Activated naive CD4-positive, alpha-beta T cell treated with Interleukin-2 at 50 U/mL for 16 hours (primary cell): Measurements from ENCODE around the gene MAGIX.
A peak's percentile ranks its signal among the peaks of the same experiment; 100 is the strongest.
"Not testable (repeated sequence)": the region's sequence is repeated elsewhere in the genome, so short reads cannot be mapped to it uniquely, and the experiment has no call there.

Experiments
- DNase-seq: peaks from one replicate; pipeline ENCODE4 v3.0.0-alpha.2; 2020

The MAGIX gene

GRCh38 chrX:49162620-49163019 is at the start of gene MAGIX:
Gene MAGIX (plus strand): TSS chrX:49162758. CDS start chrX:49162890, 132 bp downstream.
- no peak for DNase-seq

- no peak for DNase-seq
Measured at GRCh38 chrX:49116076-49116475, 46.5 kb upstream of the MAGIX start.

GRCh38 chrX:49116716-49117115 is 45.8 kb upstream of the MAGIX start:
- DNase-seq, result no peak

- DNase-seq, result no peak
Measured at GRCh38 chrX:49117581-49117980, 45.0 kb upstream of the MAGIX start.

- no peak for DNase-seq
Measured at GRCh38 chrX:49120091-49120490, 42.5 kb upstream of the MAGIX start.

- DNase-seq, result no peak
Measured at GRCh38 chrX:49122499-49122898, 40.1 kb upstream of the MAGIX start.

- not testable (repeated sequence) for DNase-seq
Measured at GRCh38 chrX:49127742-49128258, 34.8 kb upstream of the MAGIX start.

GRCh38 chrX:49129427-49129826 is 33.1 kb upstream of the MAGIX start:
- DNase-seq, result no peak

GRCh38 chrX:49132275-49132674 is 30.3 kb upstream of the MAGIX start:
- not testable (repeated sequence) for DNase-seq

GRCh38 chrX:49133759-49134158 is 28.8 kb upstream of the MAGIX start:
- no peak for DNase-seq

- DNase-seq, result no peak
Measured at GRCh38 chrX:49137492-49137891, 25.1 kb upstream of the MAGIX start.

GRCh38 chrX:49139713-49140112 is 22.8 kb upstream of the MAGIX start:
- no peak for DNase-seq

GRCh38 chrX:49142264-49142663 is 20.3 kb upstream of the MAGIX start:
- DNase-seq, result not testable (repeated sequence)

GRCh38 chrX:49143154-49143553 is 19.4 kb upstream of the MAGIX start:
- DNase-seq, result not testable (repeated sequence)

GRCh38 chrX:49147282-49147681 is 15.3 kb upstream of the MAGIX start:
- DNase-seq, result no peak

GRCh38 chrX:49147936-49148335 is 14.6 kb upstream of the MAGIX start:
- DNase-seq, result no peak

GRCh38 chrX:49148390-49149100 is 14.0 kb upstream of the MAGIX start:
- DNase-seq, result not testable (repeated sequence)

GRCh38 chrX:49149291-49149690 is 13.3 kb upstream of the MAGIX start:
- DNase-seq, result not testable (repeated sequence)

- no peak for DNase-seq
Measured at GRCh38 chrX:49153467-49153866, 9.1 kb upstream of the MAGIX start.

GRCh38 chrX:49155243-49155899 is 7.2 kb upstream of the MAGIX start:
- peak; percentile 27 for DNase-seq

- DNase-seq, result peak; percentile 85
Measured at GRCh38 chrX:49155900-49156837, 6.4 kb upstream of the MAGIX start.

- DNase-seq, result no peak
Measured at GRCh38 chrX:49157194-49157593, 5.4 kb upstream of the MAGIX start.

- no peak for DNase-seq
Measured at GRCh38 chrX:49160908-49161307, 1.6 kb upstream of the MAGIX start.
